HG03066 (cell line): Measurements from ENCODE around the gene MGMT.

Experiments
- ATAC-seq: cut with Tn5 transposase; IDR thresholded peaks from one replicate; pipeline ENCODE4 v1.9.1; 2021; ENCODE audit warnings: low read depth; ENCODE audit not compliant: unreplicated experiment

Gene MGMT

GRCh38 chr10:129717816-129718547, 250.9 kb downstream of the MGMT start:
- ATAC-seq: no peak

GRCh38 chr10:129718548-129719414, 251.7 kb downstream of the MGMT start:
- no peak for ATAC-seq

- no peak for ATAC-seq
Observed at GRCh38 chr10:129719415-129719739, 252.3 kb downstream of the MGMT start.

- ATAC-seq: no peak
Observed at GRCh38 chr10:129719889-129720590, 253.0 kb downstream of the MGMT start.

- no peak for ATAC-seq
Observed at GRCh38 chr10:129725011-129725410, 258.0 kb downstream of the MGMT start.

GRCh38 chr10:129725482-129725881, 258.4 kb downstream of the MGMT start:
- ATAC-seq: no peak

- ATAC-seq: no peak
Observed at GRCh38 chr10:129725890-129726631, 259.0 kb downstream of the MGMT start.

- no peak for ATAC-seq
Observed at GRCh38 chr10:129727071-129727470, 260.0 kb downstream of the MGMT start.

- ATAC-seq: no peak
Observed at GRCh38 chr10:129727495-129727894, 260.5 kb downstream of the MGMT start.

GRCh38 chr10:129728246-129728820, 261.3 kb downstream of the MGMT start:
- no peak for ATAC-seq

GRCh38 chr10:129728905-129729795, 262.1 kb downstream of the MGMT start:
- ATAC-seq: no peak

GRCh38 chr10:129730272-129730992, 263.4 kb downstream of the MGMT start:
- no peak for ATAC-seq

GRCh38 chr10:129730993-129731325, 263.9 kb downstream of the MGMT start:
- no peak for ATAC-seq

- ATAC-seq: no peak
Observed at GRCh38 chr10:129740532-129741279, 273.7 kb downstream of the MGMT start.

- ATAC-seq: no peak
Observed at GRCh38 chr10:129741280-129741977, 274.4 kb downstream of the MGMT start.

GRCh38 chr10:129741978-129742741, 275.1 kb downstream of the MGMT start:
- ATAC-seq: no peak
